Measurements from ENCODE around the gene SRRM3.

Gene SRRM3

GRCh38 chr7:76272851-76273497 is 71.3 kb downstream of the SRRM3 start:
- Histone ChIP-seq H3K4me3 (ENCODE audit: low read depth, low read length) (no peak overlapping the region), H3K79me2 (no peaks in the 10 kb centered on the region), H3K4me2 (ENCODE audit: low read length) (no peak overlapping the region), H3K9ac (no peak overlapping the region), H3K36me3 (ENCODE audit: control insufficient read depth, insufficient read depth, low read length) (no peaks in the 10 kb centered on the region), H3K9me3 (ENCODE audit: control insufficient read depth, low read length) (no peaks in the 10 kb centered on the region), H2AFZ (no peak overlapping the region), H3K27ac (no peak overlapping the region), H3K4me1 (no peaks in the 10 kb centered on the region), H3K27me3 (ENCODE audit: control insufficient read depth, insufficient read depth, low read length) (no peaks in the 10 kb centered on the region)
- no peak for TF ChIP-seq CTCF (IDR thresholded peaks at IDR 0.05)

GRCh38 chr7:76273503-76273902 is 71.8 kb downstream of the SRRM3 start:
- H3K9ac ChIP-seq, result no peak overlapping the region
- H3K4me1 ChIP-seq, result no peaks in the 10 kb centered on the region
- H3K27me3 ChIP-seq (ENCODE audit: control insufficient read depth, insufficient read depth, low read length), result no peaks in the 10 kb centered on the region
- no peaks in the 10 kb centered on the region for H3K79me2 ChIP-seq
- TF ChIP-seq CTCF (IDR thresholded peaks at IDR 0.05), result no peak
- no peak overlapping the region for H3K27ac ChIP-seq
- H3K9me3 ChIP-seq (ENCODE audit: control insufficient read depth, low read length), result no peaks in the 10 kb centered on the region
- H2AFZ ChIP-seq, result no peak overlapping the region
- H3K36me3 ChIP-seq (ENCODE audit: control insufficient read depth, insufficient read depth, low read length), result no peaks in the 10 kb centered on the region
- H3K4me3 ChIP-seq (ENCODE audit: low read depth, low read length), result no peak overlapping the region
- no peak overlapping the region for H3K4me2 ChIP-seq (ENCODE audit: low read length)

- Histone ChIP-seq H3K79me2 (no peaks in the 10 kb centered on the region), H3K27me3 (ENCODE audit: control insufficient read depth, insufficient read depth, low read length) (no peaks in the 10 kb centered on the region), H3K4me3 (ENCODE audit: low read depth, low read length) (no peak overlapping the region)
Measured at GRCh38 chr7:76278540-76278939, 76.8 kb downstream of the SRRM3 start.

GRCh38 chr7:76280408-76280807 is 78.7 kb downstream of the SRRM3 start:
- no peaks in the 10 kb centered on the region for H3K27me3 ChIP-seq (ENCODE audit: control insufficient read depth, insufficient read depth, low read length)
- H3K79me2 ChIP-seq, result no peaks in the 10 kb centered on the region
- no peak for TF ChIP-seq CTCF (IDR thresholded peaks at IDR 0.05)
- H2AFZ ChIP-seq, result no peak overlapping the region
- H3K4me1 ChIP-seq, result peaks cover 3% of the 10 kb centered on the region
- H3K36me3 ChIP-seq (ENCODE audit: control insufficient read depth, insufficient read depth, low read length), result no peaks in the 10 kb centered on the region
- H3K27ac ChIP-seq, result no peak overlapping the region
- H3K9me3 ChIP-seq (ENCODE audit: control insufficient read depth, low read length), result no peaks in the 10 kb centered on the region
- no peak overlapping the region for H3K4me2 ChIP-seq (ENCODE audit: low read length)
- H3K9ac ChIP-seq, result no peak overlapping the region
- no peak overlapping the region for H3K4me3 ChIP-seq (ENCODE audit: low read depth, low read length)

More at GRCh38 chr7:76278540-76278939, 76.8 kb downstream of the SRRM3 start:
- H3K36me3 ChIP-seq (ENCODE audit: control insufficient read depth, insufficient read depth, low read length), result no peaks in the 10 kb centered on the region
- TF ChIP-seq CTCF (IDR thresholded peaks at IDR 0.05), result no peak
- peaks cover 3% of the 10 kb centered on the region for H3K4me1 ChIP-seq
- no peak overlapping the region for H3K27ac ChIP-seq
- no peaks in the 10 kb centered on the region for H3K9me3 ChIP-seq (ENCODE audit: control insufficient read depth, low read length)
- H3K9ac ChIP-seq, result no peak overlapping the region
- no peak overlapping the region for H2AFZ ChIP-seq
- H3K4me2 ChIP-seq (ENCODE audit: low read length), result no peak overlapping the region

Measured in parathyroid adenoma (tissue), 2 donors.